HG03558 (cell line): Measurements from ENCODE around the gene CD58.

Experiments used
- ATAC-seq: cut with Tn5 transposase; IDR thresholded peaks from one replicate; pipeline ENCODE4 v1.9.1; 2021; ENCODE audit warnings: moderate number of reproducible peaks; ENCODE audit not compliant: unreplicated experiment; ENCODE audit errors: extremely low read depth

Gene CD58

DNA sequence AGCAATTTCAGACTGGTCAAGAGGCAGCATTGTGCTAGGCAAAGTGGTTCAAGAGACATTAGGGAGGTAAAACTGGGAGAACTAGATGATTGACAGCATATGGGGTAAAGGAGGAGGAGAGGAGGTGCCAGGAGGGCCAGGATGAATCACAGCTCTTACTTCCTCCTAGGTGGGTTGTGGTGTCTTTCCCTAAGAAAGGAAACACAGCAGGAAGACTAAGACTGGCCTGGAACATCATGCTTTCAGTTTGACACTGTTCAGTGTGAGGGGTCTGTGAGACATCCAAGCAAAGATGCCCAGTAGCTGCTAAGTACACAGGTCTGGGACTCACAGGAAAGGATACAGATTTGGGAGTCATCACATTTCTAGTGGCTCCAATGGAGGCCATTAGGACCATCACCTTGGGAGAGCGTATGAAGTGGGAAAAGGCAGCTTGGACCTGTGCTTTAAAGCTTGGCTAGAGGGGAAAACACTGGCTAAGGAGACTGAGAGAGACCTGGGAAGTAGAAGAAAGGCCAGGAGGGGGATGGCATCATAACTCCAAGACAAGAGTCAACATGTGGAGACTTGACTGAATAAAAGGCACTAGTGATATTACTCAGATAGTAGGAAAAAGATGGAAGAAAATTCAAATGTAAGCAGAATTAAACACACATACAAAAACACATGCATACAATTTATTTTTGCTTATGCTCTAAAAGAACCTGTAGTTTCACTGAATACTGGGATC is 17.3 kb downstream of the CD58 start:
- ATAC-seq, result no peak

DNA sequence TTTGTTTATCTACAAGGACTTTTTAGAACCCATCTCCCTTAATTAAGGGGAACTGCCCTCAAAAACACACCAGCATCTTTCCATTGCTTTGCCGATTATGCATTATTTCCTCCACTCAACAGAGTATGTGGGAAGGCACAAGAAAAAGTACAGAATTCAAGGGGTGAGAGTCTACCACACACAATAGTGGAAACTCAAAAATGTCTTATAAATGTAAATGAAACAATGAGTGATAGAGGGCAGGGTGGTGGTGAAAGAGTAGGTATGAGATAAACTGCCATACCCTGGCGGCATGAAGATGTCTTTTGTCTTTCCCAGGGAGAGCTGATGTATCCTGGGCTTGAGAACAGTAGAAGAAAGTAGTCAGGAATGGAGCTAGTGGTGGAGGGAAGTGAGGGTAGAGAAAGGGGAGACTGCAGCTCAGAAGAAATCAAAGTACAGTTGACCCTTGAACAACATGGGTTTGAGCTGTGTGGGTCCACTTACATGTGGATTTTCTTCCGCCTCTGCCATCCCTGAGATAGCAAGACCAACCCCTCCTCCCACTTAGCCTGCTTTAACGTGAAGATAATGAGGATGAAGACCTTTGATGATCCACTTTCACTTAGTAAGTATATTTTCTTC is 24.4 kb downstream of the CD58 start:
- ATAC-seq, result no peak

DNA sequence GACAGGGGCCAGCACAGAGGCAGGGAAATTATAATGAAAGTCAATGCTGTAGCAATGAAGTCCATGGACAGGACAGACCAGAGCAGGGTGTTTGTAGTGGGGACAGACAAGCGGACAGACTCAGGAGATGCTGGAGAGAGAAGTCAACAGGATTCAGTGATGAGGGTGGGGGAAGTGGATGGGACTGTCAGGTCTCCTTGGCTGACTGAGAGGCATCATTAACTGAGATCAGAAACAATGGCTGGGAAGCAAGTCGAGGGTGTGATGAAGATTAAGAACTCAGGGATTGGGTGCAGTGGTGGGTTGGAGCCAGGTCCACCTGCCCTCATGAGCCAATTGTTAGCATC is 25.5 kb downstream of the CD58 start:
- ATAC-seq, result no peak

DNA sequence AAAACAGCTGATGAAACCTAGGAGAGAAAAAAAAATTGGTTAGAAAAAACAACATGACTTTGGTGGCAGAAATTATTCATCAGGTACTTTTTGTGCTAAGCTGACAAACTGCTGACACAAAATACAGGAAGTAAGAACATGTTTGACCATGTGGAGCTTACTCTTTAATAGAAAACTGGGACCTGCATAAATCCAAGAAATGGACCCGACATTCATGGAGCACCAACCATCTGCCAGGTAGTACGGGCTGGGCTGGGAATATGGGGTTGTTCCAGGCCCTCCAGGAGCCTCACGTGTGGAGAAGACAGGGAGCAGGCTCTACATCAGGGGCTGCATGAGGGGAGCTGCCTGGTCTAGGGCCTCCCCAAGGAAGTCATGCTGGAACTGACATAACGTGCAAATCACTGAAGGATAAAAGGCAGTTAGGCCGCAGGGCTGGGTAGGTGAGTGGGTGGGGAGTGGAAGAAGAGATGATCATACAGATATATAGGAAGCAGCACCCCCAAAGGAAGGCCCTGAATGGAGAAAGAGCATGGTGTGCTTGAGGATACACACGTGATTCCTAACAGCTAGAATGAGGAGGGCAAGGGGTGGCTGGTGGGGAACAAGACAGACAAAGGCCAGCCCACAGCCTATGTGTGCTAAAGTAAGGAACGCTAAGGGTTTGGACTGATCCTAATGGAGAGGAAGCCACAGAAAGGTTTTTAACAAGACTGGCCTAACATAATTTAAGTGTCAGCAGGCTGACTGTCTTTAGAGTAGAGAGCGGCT is 26.1 kb downstream of the CD58 start:
- no peak for ATAC-seq

GRCh38 chr1:116540088-116540487 is 30.7 kb downstream of the CD58 start:
- ATAC-seq, result peak; percentile 26

DNA sequence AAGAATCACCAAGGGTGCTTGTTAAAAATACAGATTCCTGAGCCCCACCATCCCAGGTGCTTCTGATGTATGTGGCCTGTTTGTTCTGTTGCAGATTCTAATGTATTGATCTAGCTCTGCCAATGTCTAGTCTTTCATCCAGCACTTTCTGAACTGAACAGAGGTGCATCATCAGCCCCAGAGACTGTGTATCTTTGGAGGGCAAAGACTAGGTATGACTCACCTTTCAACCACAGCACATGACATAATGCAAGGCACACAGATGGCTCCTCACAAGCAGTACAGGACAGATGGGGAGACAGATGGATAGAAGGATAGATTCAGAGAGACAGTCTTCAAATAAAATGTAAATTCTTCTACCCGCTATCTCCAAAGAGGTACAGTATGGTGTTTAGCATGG is 32.3 kb downstream of the CD58 start:
- ATAC-seq, result peak; percentile 75

DNA sequence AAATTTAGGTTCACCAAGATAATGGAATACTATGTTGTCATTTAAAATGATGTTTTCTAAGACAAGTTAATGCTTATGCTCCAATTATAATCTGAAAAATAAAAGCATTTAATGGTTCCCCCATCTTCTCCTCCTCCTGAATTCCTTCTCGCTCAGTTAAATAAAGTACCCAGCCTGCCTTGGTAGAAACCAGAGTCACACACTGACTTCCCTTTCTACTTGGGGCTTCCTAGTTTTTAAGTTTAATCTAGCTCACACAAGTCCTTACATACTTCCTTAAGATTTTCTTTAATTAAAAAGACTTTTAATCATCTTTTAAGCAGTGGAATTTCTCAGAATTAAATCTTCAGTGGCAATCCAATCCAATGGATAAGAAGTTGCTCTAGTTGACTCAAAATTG is 32.9 kb downstream of the CD58 start:
- no peak for ATAC-seq

DNA sequence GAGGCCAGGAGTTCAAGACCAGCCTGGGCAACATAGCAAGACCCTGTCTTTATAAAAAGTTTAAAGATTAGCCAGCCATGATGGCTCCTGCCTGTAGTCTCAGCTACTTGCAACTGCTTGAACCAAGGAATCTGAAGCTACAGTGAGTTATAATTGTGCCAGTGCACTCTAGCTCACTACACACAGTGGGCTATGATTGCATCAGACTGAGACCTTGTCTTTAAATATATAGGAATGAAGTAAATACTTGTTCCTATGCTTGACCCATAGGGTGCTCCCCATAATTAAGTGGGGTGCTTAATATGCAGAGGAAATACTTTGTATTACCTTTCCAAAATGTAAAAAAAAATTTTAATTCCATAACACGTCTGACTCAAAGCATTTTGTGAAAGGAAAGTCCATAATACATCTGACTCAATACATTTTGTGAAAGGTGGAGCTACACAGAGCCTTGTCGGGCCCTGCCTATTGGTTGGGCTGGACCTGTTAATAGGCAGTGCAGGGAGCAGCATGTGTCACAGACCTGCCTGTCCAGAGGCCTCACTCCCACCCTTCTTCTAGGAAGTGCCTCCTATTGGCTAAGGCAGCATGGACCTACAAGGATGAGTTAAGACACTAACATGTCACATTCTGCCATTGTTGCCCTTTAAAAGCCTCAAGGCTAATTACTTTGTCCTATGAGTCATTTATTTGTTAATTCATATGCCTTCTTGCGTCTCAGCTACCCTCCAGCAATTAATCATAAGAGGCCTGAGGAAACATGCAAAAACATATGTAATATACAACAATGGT is 33.6 kb downstream of the CD58 start:
- ATAC-seq, result no peak

DNA sequence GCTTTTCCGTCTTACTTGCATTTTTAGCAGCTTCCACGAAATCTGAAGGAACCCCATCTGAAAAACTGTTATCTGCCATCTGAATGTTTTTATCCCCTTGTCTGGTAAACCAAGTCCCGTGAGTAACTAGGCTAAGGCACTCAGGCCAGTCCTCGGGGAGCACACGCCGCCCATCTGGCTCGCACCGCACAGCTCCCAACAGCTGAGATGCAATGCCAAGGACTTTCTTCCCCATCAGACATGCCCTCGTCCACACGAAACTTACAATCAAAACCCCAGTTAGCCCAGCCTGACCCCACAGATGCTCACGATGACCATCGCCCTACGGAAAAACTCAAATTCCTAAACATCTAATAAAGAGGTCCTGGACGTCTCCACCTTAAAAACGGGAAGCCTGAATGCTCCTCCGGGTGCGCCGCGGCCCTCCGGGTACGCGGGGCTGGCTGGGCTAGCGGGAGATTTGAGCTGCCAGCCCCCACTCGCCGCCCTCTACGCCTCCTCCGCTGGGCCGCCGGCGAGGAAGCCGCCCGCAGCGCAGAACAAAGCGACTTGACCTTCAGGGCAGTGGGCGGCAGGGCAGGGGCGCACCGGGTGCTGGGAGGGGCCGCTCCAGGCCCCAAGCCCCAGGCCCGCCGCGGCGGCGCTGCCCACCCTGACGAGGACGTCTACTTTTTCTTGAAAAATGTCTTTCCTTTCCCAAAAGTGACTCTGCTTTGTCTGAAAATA is 36.6 kb downstream of the CD58 start:
- no peak for ATAC-seq

DNA sequence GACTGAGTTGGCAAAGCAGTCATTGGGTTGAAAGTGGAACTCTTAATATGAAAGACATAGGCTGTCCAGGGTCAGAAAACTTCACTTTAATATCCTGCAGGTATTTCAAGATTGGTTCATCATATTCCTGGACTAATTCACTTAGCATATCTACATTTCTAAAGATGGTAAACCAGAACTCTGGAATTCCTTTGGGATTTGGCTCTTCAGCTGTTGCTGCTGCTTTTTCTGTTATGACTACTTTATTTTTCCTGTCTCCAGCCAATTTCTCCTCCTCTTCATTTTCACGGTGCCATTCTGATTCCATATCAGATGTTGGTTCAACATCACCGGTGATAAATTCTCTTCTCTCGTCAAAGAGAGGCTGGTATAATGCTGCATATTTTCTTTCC is 37.4 kb downstream of the CD58 start:
- no peak for ATAC-seq

GRCh38 chr1:116532671-116533428 is 38.0 kb downstream of the CD58 start:
- no peak for ATAC-seq

GRCh38 chr1:116531917-116532316 is 38.9 kb downstream of the CD58 start:
- no peak for ATAC-seq

DNA sequence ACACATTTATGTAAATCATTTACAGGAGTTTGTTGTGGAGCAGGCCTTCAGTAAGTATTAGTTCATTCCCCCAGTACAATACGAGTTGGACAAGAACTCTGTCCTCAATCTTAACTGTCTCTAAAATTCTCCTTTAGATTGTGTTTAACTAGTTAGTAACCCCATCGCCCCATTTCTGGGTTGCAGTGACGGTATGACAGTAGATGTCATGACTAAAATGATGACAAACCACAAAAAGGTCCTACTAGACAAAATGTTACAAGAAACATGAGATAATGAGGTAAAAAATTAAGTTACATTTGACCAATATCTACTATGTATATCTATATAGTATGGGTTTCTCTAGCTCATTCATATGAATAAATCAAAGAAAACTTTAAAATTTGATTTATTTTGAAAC is 41.1 kb downstream of the CD58 start:
- no peak for ATAC-seq

- no peak for ATAC-seq
These were observed 41.6 kb downstream of the CD58 start for GRCh38 chr1:116529199-116529631.

DNA sequence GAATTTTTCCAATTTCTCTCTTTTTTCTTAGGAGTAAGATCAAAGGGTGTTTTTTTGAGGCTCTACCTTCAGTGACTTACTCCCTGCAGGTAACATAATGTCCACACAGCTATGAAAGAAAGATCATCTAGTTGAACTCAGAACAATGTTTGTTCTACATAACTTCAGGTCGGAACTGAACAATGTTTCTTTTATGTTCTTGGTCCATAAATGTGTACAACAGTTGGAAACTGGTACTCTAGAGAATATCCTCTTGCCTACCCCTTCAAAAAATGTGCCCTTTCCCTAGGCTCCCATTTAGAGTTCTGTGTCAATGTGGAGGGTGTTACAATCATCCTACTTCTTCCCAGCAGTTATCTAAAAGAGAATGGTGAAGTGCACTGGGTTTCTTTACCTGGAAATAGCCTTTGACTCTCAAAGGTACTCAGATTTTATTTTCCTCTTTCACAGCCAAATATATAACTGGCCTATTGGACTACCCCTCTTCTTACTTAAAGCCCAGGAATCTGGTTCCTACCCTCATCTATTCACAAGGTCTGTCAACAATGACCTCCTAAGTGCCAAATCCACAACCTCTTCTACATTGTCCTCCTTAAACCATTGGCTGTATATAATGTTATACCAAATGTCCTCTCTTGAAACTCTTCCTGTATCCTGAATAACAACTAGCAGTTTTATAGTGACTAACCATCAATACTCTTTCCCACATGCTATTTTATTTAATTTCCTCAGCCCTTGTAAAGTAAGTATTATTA is 42.3 kb downstream of the CD58 start:
- ATAC-seq, result no peak

GRCh38 chr1:116525440-116525839 is 45.4 kb downstream of the CD58 start:
- no peak for ATAC-seq

- no peak for ATAC-seq
These were observed 49.6 kb downstream of the CD58 start for GRCh38 chr1:116521186-116521585.

DNA sequence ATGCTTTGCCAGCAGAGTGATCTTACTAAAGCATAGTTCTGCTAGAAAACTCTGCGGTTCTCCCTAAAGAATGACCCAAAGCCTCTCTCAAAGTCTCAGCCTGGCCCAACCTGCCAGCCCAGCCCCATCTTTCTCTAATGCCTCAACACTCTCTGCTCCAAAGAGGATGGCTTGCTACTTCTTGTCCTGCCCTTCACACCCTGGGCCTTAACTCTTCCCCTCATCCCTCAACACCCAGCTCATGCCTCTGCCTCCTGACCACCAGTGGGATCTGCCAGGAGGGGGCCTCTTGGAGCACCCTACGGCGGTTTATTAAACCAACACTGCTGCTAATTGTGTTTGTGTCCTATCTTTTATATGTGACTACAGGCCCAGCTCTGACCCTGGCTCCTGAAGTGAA is 52.4 kb downstream of the CD58 start:
- no peak for ATAC-seq

- no peak for ATAC-seq
These were observed 54.2 kb downstream of the CD58 start for GRCh38 chr1:116516631-116517030.
